DMS 273 (cell line): ENCODE data around the gene RNASET2.
"Not testable (repeated sequence)": the region's sequence is repeated elsewhere in the genome, so short reads cannot be mapped to it uniquely, and the experiment has no call there.

Experiments
- DNase-seq: peaks from one replicate; lab custom pipeline; 2025; ENCODE audit not compliant: unreplicated experiment; lab: John Stamatoyannopoulos, UW

The RNASET2 gene

GRCh38 chr6:166928644-166929541 lies 27.5 kb downstream of the RNASET2 start:
- DNase-seq, result no peak

- DNase-seq, result no peak
These were observed 28.3 kb downstream of the RNASET2 start for GRCh38 chr6:166927935-166928643.

- no peak for DNase-seq
These were observed 29.0 kb downstream of the RNASET2 start for GRCh38 chr6:166927240-166927934.

GRCh38 chr6:166926748-166927147 lies 29.6 kb downstream of the RNASET2 start:
- no peak for DNase-seq

GRCh38 chr6:166925141-166925996 lies 31.0 kb downstream of the RNASET2 start:
- no peak for DNase-seq

GRCh38 chr6:166924531-166924930 lies 31.8 kb downstream of the RNASET2 start:
- no peak for DNase-seq

GRCh38 chr6:166922937-166923336 lies 33.4 kb downstream of the RNASET2 start:
- no peak for DNase-seq

- DNase-seq, result no peak
These were observed 34.8 kb downstream of the RNASET2 start for GRCh38 chr6:166921570-166921969.

GRCh38 chr6:166916824-166917223 lies 39.5 kb downstream of the RNASET2 start:
- no peak for DNase-seq

GRCh38 chr6:166915484-166915883 lies 40.9 kb downstream of the RNASET2 start:
- not testable (repeated sequence) for DNase-seq

GRCh38 chr6:166914952-166915351 lies 41.4 kb downstream of the RNASET2 start:
- DNase-seq, result not testable (repeated sequence)

GRCh38 chr6:166911248-166911677 lies 45.1 kb downstream of the RNASET2 start:
- no peak for DNase-seq

GRCh38 chr6:166910601-166911000 lies 45.7 kb downstream of the RNASET2 start:
- no peak for DNase-seq

GRCh38 chr6:166908811-166909210 lies 47.5 kb downstream of the RNASET2 start:
- DNase-seq, result no peak

- DNase-seq, result no peak
These were observed 48.2 kb downstream of the RNASET2 start for GRCh38 chr6:166907871-166908806.

- no peak for DNase-seq
These were observed 48.9 kb downstream of the RNASET2 start for GRCh38 chr6:166907373-166907841.

- DNase-seq, result no peak
These were observed 49.8 kb downstream of the RNASET2 start for GRCh38 chr6:166906376-166907044.

GRCh38 chr6:166905505-166906134 lies 50.7 kb downstream of the RNASET2 start:
- DNase-seq, result no peak
